NCI-H460 (cell line): ENCODE data around the gene PROSER3. TPM values are rescaled to one million over a fixed set of nuclear protein-coding genes. Genes with fewer than 3 reads are reported as not detected.
"Not testable (repeated sequence)": the region's sequence is repeated elsewhere in the genome, so short reads cannot be mapped to it uniquely, and the experiment has no call there.

Experiments used
- DNase-seq: peaks from one replicate; pipeline ENCODE4 v3.0.0-alpha.2; 2016; ENCODE audit warnings: low read depth; ENCODE audit errors: extremely low read depth
- total RNA-seq: library from RNA; depleted of rRNA; stranded (reverse); fragments of >200 nt; shearing (Covaris generic); gene quantifications from 2 replicates; pipeline ENCODE4 v1.2.3, GENCODE V29; 2014

PROSER3 gene
- total RNA-seq, 1 experiment from 2014 or later = 8.0 TPM

DNA sequence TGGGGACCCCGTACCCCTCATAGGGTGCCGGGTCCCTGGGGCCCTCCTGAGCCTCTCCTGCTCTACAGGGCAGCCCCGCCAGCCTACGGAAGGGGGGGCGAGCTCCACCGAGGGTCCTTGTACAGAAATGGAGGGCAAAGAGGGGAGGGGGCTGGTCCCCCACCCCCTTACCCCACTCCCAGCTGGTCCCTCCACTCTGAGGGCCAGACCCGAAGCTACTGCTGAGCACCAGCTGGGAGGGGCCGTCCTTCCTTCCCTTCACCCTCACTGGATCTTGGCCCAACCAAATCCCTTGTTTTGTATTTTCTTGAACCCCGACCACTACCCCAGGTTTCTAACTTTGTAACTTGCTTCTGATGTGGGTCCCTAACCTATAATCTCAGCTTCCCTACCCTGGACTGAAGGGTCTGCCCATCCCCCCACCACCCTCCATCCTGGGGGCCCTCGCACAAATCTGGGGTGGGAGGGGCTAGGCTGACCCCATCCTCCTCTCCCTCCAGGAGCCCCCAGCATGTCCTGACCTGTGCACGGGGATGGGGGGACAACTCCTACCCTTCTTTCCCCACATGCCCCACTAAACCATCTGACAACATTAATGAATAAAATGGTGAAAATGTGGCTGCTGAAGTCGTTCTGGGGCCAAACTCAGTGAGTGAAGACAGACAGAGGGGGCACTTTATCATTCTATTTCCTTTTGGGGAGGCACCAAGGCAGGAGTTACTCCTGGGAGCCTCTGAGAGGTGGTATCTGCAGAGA lies 30.4 kb downstream of the PROSER3 start:
- no peak for DNase-seq

DNA sequence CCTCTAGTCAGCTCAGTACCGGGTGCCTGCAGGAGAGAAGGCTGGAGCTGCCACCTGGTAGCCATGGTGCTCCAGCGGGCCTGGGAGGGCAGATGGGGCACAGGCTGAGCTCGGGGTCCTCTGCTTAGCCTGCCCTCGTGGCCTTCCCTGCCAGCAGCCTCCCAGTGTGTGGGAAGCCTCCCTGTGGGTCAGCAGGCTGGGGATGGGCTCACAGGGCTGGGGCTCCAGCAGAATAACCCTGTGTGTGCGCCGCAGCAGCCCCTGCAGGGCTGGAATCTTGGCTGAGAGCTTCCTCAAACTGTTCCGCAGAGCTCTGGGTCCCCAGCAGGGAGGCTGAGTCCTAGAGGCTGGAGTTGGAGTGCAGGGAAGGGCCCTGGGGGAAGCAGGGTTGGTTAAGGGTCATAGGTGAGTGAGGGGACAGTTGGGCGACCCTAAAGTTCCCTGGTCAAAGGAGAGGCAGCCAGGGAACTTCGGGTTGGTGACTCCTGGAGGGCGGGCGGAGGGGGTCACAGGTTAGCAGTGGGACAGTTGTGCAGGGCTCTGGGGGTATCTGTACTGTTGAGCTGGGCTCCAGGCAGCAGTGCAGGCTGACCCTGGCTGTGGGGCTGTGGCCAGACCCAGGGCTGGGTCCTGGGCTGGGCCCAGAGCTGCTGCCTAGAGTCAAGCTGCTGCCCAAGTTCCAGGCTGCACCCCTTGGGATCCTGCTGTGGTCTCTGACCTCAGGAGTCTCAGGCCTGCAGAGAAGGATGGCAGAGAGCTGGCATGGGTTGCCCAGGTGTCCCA lies 31.4 kb downstream of the PROSER3 start:
- DNase-seq = no peak

DNA sequence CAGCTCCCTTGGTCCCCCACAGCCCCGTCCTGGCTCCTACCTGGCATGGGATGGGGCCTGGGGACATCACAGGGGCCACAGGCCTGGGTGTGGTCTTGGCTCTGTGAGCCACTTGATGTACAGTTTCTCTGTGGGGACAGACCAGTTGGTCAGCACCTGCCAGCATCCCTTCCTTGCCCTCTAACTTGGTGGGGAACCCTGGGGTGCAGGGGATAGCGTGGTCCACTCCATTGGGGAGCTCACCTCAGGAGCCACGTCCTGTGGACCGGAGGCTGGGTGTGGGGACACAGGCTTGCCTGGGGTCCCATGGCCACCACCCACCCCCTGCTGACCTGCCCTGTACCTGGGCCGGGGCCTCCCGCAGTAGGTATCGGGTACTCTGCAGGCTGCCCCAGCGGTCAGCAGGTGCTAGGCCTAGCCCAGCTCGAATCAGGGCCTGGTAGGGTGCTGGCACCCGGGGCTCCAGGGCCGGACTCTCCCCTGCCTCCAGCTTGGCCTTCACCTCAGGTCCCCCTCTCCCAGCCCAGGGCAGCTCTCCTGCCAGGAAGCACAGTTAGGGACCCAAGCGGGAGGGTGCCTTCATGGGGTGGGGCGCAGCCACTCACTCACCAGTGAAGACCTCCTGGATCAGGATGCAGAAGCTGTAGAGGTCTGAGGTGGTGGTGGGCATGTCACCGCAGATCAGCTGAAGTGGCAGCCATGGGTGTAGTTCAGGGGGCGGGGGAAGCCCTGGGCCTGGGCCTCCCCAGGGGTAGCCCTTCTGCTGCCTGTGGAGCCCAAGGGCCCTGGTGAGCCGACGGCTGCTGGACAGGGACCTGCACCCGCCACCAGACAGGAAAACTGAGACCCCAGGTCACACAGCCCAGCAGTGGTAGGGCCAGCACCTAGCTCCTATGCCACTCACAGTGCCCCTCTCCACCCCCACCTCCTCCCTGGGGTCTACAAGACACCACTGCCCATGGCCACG lies 32.3 kb downstream of the PROSER3 start:
- no peak for DNase-seq

DNA sequence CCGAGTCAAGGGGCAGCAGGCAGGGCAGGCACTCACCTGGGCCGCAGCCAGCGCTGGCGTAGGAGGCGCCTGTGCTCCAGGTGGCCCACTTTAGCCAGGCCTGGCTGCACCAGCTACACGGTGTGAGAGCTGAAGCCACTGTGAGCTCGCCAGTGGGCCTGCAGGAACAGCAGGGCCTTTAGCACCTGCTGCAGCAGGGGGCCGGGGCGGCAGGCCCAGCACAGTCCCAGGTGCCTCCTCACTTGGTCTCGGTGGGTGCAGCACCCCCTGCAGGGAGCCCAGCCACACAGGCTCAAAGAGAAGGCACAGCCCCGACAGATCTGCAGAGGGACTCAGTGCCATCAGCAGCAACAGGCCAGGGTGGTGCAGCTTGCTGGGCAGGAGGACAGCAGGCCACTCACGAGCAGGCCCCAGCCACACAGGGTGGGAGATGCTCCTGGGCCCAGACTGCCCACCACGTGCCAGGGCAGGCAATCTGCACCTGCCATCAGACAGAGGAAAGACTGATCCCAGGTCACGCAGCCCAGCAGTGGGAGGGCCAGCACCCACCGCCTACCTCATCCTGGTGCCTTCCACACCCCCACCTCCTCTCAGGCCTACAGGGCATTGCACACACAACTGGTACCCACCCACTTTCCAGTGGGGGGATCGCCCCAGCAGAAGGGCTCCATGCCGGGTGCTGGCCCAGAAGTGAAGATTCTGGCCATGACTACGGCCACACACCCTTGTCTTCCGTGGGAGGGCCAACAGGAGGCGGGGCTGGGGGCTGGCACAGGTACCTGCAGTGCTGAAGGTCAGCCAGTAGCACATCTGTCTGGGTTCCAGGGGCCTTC lies 33.2 kb downstream of the PROSER3 start:
- DNase-seq = no peak

DNA sequence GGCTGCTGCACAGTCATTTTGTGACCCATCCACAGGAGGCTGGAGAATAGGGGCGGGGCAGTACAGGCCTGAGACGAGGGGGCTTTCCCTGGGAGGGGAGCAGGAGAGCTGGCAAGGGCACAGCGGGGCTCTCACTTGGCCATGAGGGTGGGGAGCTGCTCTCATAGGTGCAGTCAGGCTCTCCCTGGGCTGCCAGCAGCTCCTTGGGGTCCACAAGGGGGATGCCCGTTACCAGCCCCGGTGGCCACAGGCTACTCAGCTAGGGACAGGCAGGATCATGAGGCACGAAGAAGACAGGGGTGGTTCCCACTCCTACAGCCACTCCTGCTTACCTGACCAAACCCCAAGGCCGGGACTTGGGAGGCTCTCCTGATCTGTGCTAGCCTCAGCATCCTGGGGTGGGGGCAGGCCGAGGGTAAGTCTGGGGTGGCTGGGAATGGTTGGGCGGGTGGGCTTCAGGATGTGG lies 33.9 kb downstream of the PROSER3 start:
- no peak for DNase-seq

DNA sequence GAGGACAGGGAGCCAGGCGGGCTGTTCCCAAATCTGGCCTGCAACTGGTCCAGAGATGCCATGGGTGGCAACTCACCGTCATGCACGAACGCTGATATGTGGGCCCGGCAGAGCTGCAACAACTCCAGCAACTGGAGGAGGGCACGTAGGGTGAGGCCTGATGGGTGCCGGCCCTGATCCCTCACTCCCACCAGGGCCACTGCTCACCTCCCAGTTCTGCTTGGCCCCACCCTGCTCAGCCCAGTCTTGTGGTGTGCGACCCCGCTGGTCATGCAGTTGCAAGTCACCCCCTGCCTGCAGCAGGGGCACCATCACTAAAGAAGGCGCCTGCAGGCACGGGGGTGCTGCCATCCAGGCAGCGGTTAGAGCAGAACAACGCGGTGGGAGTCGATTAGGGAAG lies 34.3 kb downstream of the PROSER3 start:
- no peak for DNase-seq

DNA sequence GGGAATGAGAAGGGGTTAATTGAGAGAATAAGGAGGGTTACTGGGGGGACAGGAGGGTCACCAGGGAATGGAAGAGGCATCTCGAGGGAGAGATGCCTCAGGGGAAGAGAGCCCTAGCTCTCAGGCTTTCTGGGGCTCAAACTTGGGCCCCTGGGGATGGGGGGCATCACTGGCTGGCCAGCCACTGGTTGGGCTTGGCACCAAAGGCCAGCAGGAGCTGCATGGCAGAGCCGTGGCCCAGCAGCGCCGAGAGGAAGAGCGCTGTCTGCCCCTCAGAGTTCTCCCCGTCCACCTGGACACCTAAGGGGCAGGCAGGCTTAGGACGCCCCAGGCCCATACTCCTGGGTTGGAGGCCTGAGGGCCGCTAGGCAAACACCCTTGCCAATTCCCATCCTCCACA lies 34.9 kb downstream of the PROSER3 start:
- DNase-seq = no peak

DNA sequence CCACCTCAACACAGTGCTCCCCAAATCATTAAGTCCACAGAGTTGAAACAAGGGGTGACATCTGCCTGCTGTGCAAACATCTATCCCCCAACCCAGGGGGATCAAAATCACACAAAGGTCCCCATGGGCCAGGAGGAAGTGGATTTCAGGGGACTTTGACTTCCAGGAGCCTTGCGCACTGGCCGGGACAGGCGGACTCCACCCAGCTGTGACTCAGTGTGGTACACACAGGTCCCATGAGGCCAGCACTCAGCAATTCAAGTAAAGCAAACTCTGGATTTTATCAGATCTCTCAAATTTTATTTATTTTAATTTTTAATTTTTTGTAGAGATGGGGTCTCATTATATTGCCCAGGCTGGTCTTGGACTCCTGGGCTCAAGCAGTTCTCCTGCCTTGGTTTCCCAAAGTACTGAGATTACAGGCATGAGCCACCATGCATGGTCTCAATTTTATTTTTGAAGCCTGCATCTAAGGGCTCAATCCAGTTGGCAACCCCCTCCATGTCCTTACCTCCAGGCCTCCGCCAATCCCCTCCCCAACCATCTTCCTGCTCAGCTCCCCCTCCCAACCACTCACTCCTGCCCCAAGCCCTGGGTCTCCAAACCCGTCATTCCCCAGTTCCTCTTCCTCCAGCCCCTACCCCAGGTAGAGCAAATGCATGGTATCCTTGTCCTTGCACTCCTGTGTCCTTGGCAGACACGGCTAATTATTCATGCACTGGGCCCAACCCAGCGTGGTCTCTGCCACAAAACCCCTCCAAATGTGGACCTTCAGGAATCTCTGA lies 35.6 kb downstream of the PROSER3 start:
- DNase-seq = no peak

DNA sequence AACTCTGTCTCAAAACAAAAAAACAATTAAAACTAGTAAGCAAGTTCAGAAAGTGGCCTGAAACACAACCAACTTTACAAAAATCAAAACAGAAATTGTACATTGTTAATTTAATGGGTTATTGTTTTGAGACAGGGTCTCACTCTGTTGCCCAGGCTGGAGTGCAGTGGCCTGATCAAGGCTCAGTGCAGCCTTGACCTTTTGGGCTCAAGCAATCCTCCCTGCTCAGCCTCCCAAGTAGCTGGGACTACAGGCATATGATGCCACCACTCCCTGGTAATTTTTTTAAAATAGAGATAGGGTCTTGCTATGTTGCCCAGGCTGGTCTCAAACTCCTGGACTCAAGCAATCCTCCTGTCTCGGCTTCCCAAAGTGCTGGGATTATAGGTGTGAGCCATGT lies 37.6 kb downstream of the PROSER3 start:
- not testable (repeated sequence) for DNase-seq

DNA sequence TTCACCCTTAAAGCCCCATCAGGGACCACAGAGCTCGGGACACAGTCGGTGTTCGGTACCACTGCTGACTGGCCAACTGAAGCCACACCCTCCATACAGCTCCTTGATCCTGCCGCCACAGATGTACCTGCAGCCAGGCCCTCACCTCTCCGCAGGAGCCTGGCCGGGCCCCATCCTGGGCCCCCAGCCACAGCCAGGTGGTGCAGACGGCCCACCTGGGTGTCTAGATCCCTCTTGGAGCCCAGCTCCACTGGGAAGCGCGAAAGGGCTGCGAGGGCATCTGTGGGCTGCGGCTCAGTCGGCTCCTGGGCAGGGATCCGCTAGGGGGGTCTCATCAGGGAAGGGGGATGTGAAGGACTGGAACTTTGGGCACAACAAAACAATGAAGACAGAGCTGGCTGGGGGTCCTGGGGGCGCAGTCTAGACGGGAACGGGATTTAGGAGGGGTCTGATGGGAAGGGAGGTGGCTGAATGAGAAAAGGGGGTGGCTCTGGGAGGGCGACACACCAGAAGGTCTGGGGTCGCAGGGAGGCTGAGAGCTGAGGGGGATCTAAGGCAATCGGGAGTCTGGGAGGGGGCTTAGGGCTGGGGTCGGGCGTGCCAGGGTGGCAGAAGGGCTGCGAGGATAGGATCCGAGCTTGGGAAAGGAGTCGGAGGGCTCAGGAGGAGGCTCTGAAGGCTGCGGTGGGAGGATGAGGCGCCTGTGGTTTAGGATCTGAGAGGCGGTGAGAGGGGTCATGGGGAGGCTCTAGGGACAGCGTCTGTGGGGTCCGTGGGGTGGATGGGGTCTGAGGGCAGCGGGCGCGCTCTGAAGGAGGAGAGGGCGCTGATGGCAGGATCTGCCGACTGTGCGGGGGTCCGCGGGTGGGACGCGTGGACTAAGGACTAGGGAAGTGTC lies 38.9 kb downstream of the PROSER3 start:
- DNase-seq = no peak

DNA sequence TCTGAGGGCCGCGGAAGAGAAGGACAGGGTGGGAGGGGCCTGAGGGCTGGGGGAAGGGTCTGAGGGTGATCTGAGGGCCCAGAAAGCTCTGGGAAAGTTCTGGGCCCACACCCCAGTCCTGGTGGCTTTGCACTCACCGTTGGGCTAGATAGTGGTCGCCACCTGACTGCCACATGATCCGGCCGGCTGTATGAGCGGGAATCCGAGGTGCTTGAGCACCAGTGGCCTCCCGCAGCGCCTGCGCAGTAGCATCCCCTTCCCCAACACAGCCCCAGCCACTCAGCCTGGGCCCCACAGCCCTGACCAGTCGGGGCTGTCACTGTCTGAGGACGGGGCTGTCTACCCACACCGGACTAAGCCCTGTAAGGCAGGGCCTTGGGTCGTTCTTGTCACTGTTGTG lies 39.7 kb downstream of the PROSER3 start:
- no peak for DNase-seq

DNA sequence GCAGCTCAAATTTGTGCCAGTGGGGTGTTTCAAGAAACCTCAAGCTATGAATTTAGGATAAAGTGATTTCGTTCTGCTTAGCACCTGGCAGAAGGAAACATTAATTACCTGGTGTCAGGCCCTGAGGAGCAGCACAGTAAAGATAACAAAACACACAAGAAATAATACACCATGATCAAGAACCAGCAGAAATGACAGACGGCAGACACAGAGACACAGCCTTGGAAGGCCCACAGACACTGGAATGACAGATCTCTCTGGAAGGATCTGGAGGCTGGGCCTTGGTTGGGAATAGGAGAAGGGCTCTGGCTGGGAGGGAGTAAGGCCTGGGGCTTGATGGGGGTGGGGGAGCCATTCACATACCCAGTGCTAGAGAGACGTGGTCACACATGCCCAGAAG lies 43.9 kb downstream of the PROSER3 start:
- DNase-seq = no peak

DNA sequence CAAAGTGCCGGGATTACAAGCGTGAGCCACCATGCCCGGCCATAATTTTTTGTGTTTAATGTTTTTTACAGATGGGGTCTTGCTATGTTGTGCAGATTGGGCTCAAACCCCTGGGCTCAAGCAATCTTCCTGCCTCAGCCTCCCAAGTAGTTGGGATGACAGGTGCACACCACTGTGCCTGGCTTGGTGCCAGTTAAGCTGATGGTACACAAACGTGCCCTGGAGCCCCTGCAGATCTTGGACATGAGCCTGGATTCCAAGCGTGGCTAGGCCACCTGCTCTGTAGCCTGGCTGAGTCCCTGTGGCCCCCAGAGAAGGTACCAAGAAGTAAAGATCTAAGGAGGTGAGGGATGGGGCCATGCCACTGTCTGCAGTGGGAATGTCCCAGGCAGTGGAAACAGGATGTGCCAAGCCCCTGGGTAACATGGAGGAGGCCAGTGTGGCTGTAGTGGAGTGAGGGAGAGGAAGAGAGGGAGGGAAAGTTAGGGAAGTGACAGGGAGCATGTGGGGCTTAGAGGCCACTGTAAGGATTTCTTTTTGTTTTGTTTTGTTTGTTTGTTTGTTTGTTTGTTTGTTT lies 47.6 kb downstream of the PROSER3 start:
- DNase-seq = no peak

DNA sequence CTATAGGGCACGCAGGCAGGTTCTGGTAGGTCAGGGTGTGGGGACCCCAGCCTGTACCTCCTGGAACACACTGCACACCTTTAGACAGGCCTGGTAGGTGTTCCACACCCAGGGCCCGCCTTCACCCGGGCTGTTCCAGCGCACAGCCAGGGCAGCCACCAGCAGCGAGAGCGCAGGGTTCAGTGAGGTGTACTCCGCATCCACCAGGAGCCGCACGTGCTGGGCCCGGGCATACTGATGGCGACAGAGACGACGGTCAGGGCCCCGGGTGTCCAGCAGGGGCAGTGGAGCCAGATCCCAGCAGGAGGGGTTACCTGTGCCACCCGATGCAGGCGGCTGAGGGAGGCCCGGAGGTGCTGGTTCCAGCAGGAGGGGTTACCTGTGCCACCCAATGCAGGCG lies 48.6 kb downstream of the PROSER3 start:
- no peak for DNase-seq

DNA sequence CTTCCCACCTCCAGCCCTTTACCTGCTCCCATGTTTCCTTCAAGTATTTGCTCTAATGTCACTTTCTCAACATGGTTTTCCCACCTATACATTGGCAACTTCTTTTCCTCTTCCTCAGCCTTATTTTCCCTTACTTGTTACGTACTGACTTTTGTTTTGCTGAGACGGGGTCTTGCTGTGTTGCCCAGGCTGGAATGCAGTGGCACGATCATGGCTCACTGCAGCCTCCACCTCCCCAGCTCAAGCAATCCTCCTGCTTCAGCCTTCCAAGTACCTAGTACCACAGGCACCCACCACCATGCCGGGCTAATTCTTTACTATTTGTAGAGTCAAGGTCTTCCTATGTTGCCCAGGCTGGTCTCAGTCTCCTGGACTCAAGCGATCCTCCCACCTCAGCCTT lies 49.7 kb downstream of the PROSER3 start:
- no peak for DNase-seq

DNA sequence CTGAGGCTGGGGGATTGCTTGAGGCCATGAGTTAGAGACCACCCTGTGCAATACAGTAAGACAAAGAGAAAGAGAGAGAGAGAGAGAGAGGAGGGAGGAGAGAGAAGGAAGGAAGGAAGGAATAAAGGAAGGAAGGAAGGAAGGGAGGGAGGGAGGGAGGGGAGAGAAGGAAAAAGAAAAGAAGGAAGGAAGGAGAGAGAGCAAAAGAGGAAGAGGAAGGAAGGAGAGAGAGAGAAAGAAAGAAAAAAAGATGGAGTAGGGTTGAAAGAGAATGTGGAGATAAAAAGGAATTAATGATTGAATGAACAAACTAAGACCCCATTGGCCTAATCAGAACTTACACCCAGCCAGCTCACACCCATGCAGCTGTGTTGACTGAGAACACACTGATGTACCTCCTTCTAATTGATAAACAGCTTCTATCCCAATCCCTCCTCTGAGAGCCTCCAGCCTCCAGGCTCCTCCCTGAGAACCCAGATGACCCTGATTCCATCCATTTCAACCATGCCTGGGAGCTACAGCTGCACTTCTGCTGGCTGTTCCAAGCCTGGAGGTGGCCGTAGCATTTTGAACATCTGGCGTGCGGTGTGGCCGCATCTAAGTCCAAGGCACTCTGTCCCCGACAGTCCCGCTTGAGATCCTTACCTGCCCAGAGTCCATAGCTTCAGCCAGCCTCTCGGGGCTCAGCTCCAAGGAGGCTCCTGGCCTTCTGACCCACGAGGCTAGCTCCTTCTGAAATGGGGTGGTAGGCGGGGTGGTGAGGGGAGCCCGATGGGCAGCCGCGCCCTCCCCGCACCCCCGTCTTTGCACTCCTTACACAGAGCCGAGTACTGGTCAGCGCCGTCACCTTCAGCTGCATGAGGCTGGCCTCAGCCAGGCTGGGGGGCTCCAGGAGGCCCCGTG lies 53.6 kb downstream of the PROSER3 start:
- no peak for DNase-seq
